ENCODE results near the gene TMEM178B.
"Not testable (repeated sequence)": the region's sequence is repeated elsewhere in the genome, so short reads cannot be mapped to it uniquely, and the experiment has no call there.

Gene TMEM178B

GRCh38 chr7:141301544-141301943 lies 227.7 kb downstream of the TMEM178B start:
- DNase-seq = peak in 8 of 58 donors; percentile 6 to 48 (median 7)

- no peak for DNase-seq
Observed at GRCh38 chr7:141302617-141303016, 228.8 kb downstream of the TMEM178B start.

- DNase-seq = no peak
Observed at GRCh38 chr7:141304291-141304690, 230.4 kb downstream of the TMEM178B start.

GRCh38 chr7:141306081-141306480 lies 232.2 kb downstream of the TMEM178B start:
- DNase-seq = no peak

- no peak for DNase-seq
Observed at GRCh38 chr7:141312395-141312794, 238.5 kb downstream of the TMEM178B start.

GRCh38 chr7:141312828-141313521 lies 239.1 kb downstream of the TMEM178B start:
- DNase-seq = no peak

GRCh38 chr7:141313896-141314295 lies 240.0 kb downstream of the TMEM178B start:
- no peak for DNase-seq

GRCh38 chr7:141317033-141317585 lies 243.2 kb downstream of the TMEM178B start:
- no peak for DNase-seq

- DNase-seq = no peak
Observed at GRCh38 chr7:141320287-141320686, 246.4 kb downstream of the TMEM178B start.

GRCh38 chr7:141322383-141322782 lies 248.5 kb downstream of the TMEM178B start:
- no peak for DNase-seq

GRCh38 chr7:141323826-141324225 lies 250.0 kb downstream of the TMEM178B start:
- no peak for DNase-seq

GRCh38 chr7:141324870-141325269 lies 251.0 kb downstream of the TMEM178B start:
- no peak for DNase-seq

- DNase-seq = no peak
Observed at GRCh38 chr7:141325275-141325674, 251.4 kb downstream of the TMEM178B start.

- no peak for DNase-seq
Observed at GRCh38 chr7:141328290-141328689, 254.4 kb downstream of the TMEM178B start.

- not testable (repeated sequence) for DNase-seq
Observed at GRCh38 chr7:141330285-141330684, 256.4 kb downstream of the TMEM178B start.

GRCh38 chr7:141333459-141333858 lies 259.6 kb downstream of the TMEM178B start:
- no peak for DNase-seq

- DNase-seq = peak in 1 of 58 donors; percentile 2
Observed at GRCh38 chr7:141335164-141335563, 261.3 kb downstream of the TMEM178B start.

GRCh38 chr7:141339603-141340002 lies 265.7 kb downstream of the TMEM178B start:
- DNase-seq = no peak

GRCh38 chr7:141340991-141341390 lies 267.1 kb downstream of the TMEM178B start:
- DNase-seq = no peak

GRCh38 chr7:141342621-141343408 lies 269.0 kb downstream of the TMEM178B start:
- DNase-seq = no peak

GRCh38 chr7:141344153-141344935 lies 270.5 kb downstream of the TMEM178B start:
- no peak for DNase-seq

- no peak for DNase-seq
Observed at GRCh38 chr7:141348728-141349127, 274.9 kb downstream of the TMEM178B start.
